Keratinocyte (primary cell): ENCODE measurements around the gene OTUD4. TPM values are rescaled to one million over a fixed set of nuclear protein-coding genes. Genes with fewer than 3 reads are reported as not detected.

Experiments
- DNase-seq: peaks from one replicate; pipeline ENCODE4 v3.0.0-alpha.2; 2011; ENCODE audit warnings: low read depth, missing footprints, low spot score
- FAIRE-seq: peaks from 2 replicates; lab custom pipeline; 2011; peaks lifted over from hg19 to GRCh38; lab: Jason Lieb, UNC
- H2AFZ ChIP-seq: 2 replicates; pipeline ENCODE4 v1.6.0; 2012; ENCODE audit warnings: low read length, control low read depth, inconsistent platforms; ENCODE audit not compliant: control insufficient read depth
- H3K27ac ChIP-seq: 2 replicates; pipeline ENCODE4 v1.5.1; 2011; ENCODE audit warnings: low read length; ENCODE audit not compliant: control insufficient read depth, insufficient read depth
- H3K27me3 ChIP-seq: 3 replicates; pipeline ENCODE4 v1.6.0; 2011; ENCODE audit warnings: low read length; ENCODE audit not compliant: control insufficient read depth, insufficient read depth; ENCODE audit errors: extremely low read depth
- H3K36me3 ChIP-seq, 2 experiments: 2 replicates in 1 of 2; 3 replicates in 1 of 2; pipeline ENCODE4 v1.5.1; 2011; ENCODE audit warnings: low read length in 2 of 2, mild to moderate bottlenecking in 1 of 2; ENCODE audit not compliant: control insufficient read depth in 2 of 2, insufficient read depth in 2 of 2; ENCODE audit errors: extremely low read depth in 1 of 2
- H3K4me1 ChIP-seq: 3 replicates; pipeline ENCODE4 v1.5.1; 2011; ENCODE audit warnings: low read length; ENCODE audit not compliant: control insufficient read depth, insufficient read depth; ENCODE audit errors: extremely low read depth
- H3K4me2 ChIP-seq: 3 replicates; pipeline ENCODE4 v1.6.0; 2011; ENCODE audit warnings: low read depth, low read length; ENCODE audit not compliant: control insufficient read depth, insufficient read depth; ENCODE audit errors: extremely low read depth
- H3K4me3 ChIP-seq, 3 experiments: fragments of 200-600 bp in 1 of 3; sonication (generic) in 1 of 3; 2 replicates in 2 of 3; 3 replicates in 1 of 3; pipeline ENCODE4 v1.5.1; 2011 to 2016; ENCODE audit warnings: low read length in 3 of 3, mild to moderate bottlenecking in 3 of 3, control low read depth in 2 of 3, inconsistent platforms in 1 of 3, low read depth in 1 of 3, mixed read lengths in 1 of 3, mixed run types in 1 of 3, moderate library complexity in 1 of 3; ENCODE audit not compliant: control insufficient read depth in 2 of 3, insufficient read depth in 2 of 3; ENCODE audit errors: extremely low read depth in 1 of 3
- H3K79me2 ChIP-seq: 2 replicates; pipeline ENCODE4 v1.6.0; 2012; ENCODE audit warnings: low read length; ENCODE audit not compliant: control insufficient read depth, insufficient read depth
- H3K9ac ChIP-seq: 3 replicates; pipeline ENCODE4 v1.6.0; 2011; ENCODE audit warnings: low read length; ENCODE audit not compliant: control insufficient read depth, insufficient read depth; ENCODE audit errors: extremely low read depth
- H3K9me1 ChIP-seq: 3 replicates; pipeline ENCODE4 v1.6.0; 2011; ENCODE audit warnings: low read length; ENCODE audit not compliant: control insufficient read depth, insufficient read depth; ENCODE audit errors: extremely low read depth
- H3K9me3 ChIP-seq: 2 replicates; pipeline ENCODE4 v1.5.1; 2012; ENCODE audit warnings: low read depth, low read length; ENCODE audit not compliant: control insufficient read depth
- H4K20me1 ChIP-seq: 3 replicates; pipeline ENCODE4 v1.6.0; 2011; ENCODE audit warnings: low read length; ENCODE audit not compliant: control insufficient read depth, insufficient read depth; ENCODE audit errors: extremely low read depth
- CTCF ChIP-seq, 3 experiments: IDR thresholded peaks in 1 of 3; conservative IDR thresholded peaks in 1 of 3; optimal IDR thresholded peaks in 1 of 3; 2 replicates in 2 of 3; 3 replicates in 1 of 3; pipeline versions ENCODE3 to v1.5.1; 2011; ENCODE audit warnings: low read length in 3 of 3, mild to moderate bottlenecking in 3 of 3, moderate library complexity in 2 of 3, control low read depth in 1 of 3, inconsistent platforms in 1 of 3; ENCODE audit not compliant: insufficient read depth in 2 of 3; ENCODE audit errors: extremely low read depth in 1 of 3
- EZH2 ChIP-seq: IDR thresholded peaks from one replicate; pipeline ENCODE4 v1.6.1; 2012; ENCODE audit warnings: inconsistent platforms, mild to moderate bottlenecking, low read length, moderate library complexity
- dilution Hi-C: fragments of 300-500 bp; cut with MboI; formaldehyde crosslinking; loops from one replicate; pipeline ENCODE4 v1.7.0; 2020; ENCODE audit warnings: low sequenced_read_pairs; ENCODE audit not compliant: extremely low pct_ligation_motif_present
- polyA plus RNA-seq, 5 experiments: library from polyadenylated mRNA; depleted of rRNA in 3 of 5; stranded (reverse) in 3 of 5; stranded (forward) in 1 of 5; unstranded in 1 of 5; fragments of >200 nt; gene quantifications; 1 replicate in 1 of 5; 2 replicates in 3 of 5; 3 replicates in 1 of 5; pipeline versions ENCODE4 v1.2.1 to v1.2.3, GENCODE V29; 2011 to 2012; ENCODE audit warnings: missing spikeins in 2 of 5, low read depth in 1 of 5, low replicate concordance in 1 of 5

Gene OTUD4
- polyA plus RNA-seq, 1 donor (not counting 4 experiments of a cell fraction or from before 2014, with no cell fraction given) = 30.2 TPM

DNA sequence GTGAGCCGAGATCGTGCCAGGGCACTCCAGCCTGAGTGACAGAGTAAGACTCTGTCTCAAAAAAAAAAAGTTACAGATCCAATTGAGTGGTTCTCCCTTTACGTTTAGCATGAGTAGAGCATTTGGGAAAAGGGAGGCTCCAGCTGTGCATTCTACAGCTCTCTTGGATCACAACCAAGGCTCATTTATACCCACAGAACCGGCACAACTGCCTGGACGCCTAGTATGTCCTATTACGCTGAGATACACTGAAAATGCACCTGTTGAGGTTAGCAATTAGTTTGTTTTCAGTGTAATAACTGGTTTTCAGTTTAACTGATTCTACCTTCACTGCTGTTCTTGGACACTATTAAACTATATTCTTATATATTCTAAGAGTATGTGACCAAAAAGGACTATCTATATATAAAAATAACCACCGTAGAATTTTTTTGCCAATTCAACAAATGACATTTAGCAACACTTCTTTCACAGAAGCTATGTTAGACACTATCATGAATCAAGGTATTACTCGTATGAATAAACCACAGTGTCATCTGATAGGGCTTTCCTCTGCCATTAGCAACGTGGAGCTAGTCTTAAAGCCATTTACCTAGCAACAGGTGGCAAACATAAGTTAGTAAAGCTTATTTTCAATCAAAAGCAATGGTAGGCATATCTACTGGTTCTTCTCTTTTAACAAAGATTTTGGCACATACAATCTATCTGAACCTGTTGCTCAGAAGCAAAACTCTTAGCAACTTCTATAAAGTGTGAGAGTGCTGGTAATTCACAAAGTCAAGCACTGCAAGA is 3.6 kb downstream of the OTUD4 start:
- dilution Hi-C loops = no loop called here

GRCh38 chr4:145171911-145172310 is 8.5 kb downstream of the OTUD4 start:
- dilution Hi-C loops = no loop called here
- Histone ChIP-seq H3K9me1 (peaks cover 2% of the 10 kb centered on the region), H3K4me3 (no peak overlapping the region), H3K4me2 (no peak overlapping the region), H4K20me1 (peaks cover 2% of the 10 kb centered on the region), H3K27me3 (no peaks in the 10 kb centered on the region), H2AFZ (no peak overlapping the region), H3K9me3 (no peaks in the 10 kb centered on the region), H3K9ac (no peak overlapping the region), H3K4me1 (peaks cover 5% of the 10 kb centered on the region), H3K36me3 (peaks cover 12 to 16% of the 10 kb centered on the region in 2 experiments), H3K79me2 (peaks cover 79% of the 10 kb centered on the region), H3K27ac (no peak overlapping the region)
- FAIRE-seq (no peak), DNase-seq (no peak)
- TF ChIP-seq EZH2 (no peak), CTCF (optimal IDR thresholded peaks at IDR 0.05 in 1 of 3, IDR thresholded peaks at IDR 0.05 in 1 of 3, conservative IDR thresholded peaks at IDR 0.05 in 1 of 3; ENCODE audit: extremely low read depth in 1 of 3, insufficient read depth in 2 of 3, low read length in 3 of 3) (no peak)

More for the DNA sequence above, 3.6 kb downstream of the OTUD4 start:
- Histone ChIP-seq H3K4me3 (peak overlapping the region; percentile 80 to 96 (median 86)), H3K9me3 (no peaks in the 10 kb centered on the region), H3K4me2 (peak overlapping the region; percentile 87), H3K4me1 (peaks cover 20% of the 10 kb centered on the region), H4K20me1 (peaks cover 2% of the 10 kb centered on the region), H3K27ac (peak overlapping the region; percentile 98), H3K9me1 (peaks cover 4% of the 10 kb centered on the region), H3K27me3 (no peaks in the 10 kb centered on the region), H2AFZ (no peak overlapping the region), H3K36me3 (peaks cover 0 to 7% of the 10 kb centered on the region in 2 experiments), H3K9ac (peak overlapping the region; percentile 91), H3K79me2 (peaks cover 75% of the 10 kb centered on the region)
- no peak for TF ChIP-seq EZH2
- no peak for TF ChIP-seq CTCF (optimal IDR thresholded peaks at IDR 0.05 in 1 of 3, IDR thresholded peaks at IDR 0.05 in 1 of 3, conservative IDR thresholded peaks at IDR 0.05 in 1 of 3; ENCODE audit: extremely low read depth in 1 of 3, insufficient read depth in 2 of 3, low read length in 3 of 3)
- FAIRE-seq (no peak), DNase-seq (no peak)
